ENCODE measurements around the gene PDZD8.
A peak's percentile ranks its signal among the peaks of the same experiment; 100 is the strongest.

PDZD8 gene

DNA sequence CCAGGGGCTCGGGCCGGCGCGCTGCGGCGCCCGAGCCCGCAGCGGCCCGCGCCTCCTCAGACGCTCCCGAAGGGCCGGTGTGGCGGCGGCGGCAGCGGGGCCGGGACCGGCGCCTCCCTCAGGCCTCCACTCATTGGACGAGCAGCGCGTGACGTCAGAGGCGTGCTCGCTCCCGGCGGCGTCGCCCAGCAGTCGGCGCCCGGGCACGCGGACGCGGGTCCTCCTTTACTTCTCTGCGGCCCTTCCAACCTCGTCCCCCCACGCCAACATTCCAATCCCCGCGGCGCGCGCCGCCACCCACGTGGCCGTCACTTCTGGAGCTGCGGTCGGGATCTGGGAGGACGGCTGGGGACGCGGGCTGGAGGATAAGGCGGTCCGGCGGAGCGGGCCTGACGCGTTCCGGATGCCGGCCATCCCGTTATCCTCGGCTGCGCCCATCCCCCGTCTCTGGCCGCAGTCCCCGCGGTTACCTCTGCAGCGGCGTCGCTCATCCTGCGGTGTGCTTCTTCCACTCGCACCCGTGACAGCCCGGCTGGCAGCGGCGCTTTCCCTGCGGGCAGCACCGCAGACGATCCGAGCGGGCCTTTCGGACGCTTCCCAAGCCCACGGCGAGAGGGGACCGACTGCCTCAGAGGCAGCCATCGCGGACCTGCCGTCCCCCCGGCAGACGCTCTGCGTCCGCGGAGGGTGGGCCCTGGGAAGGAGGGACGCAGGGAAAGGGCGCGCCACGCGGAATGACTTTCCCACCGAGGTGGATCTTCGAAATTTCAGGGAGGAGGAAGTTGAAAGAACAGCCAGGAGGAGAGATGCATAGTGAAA is at the start of gene PDZD8:
Gene PDZD8, minus strand, starts transcription at position 81 of the 819 bp plus-strand sequence. CDS start 213 bp downstream, outside the sequence.
- DNase-seq, result peak; percentile 77 to 79

DNA sequence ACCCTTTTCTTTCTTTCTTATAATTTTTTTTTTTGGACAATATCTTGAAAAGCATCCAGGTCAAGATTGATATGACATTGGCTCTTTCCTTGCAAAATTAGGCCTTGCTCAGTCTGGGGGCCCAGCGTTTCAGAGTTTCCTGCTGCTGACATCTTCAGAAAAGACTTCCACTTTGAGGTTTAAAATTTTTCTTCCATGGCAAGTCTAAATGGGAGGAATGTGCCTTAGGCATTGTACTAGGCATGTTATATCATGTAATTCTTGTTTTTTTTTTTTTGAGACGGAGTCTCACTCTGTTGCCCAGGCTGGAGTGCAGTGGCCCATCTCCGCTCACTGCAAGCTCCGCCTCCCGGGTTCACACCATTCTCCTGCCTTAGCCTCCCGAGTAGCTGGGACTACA is 48.9 kb upstream of the PDZD8 start:
- DNase-seq, result no peak

DNA sequence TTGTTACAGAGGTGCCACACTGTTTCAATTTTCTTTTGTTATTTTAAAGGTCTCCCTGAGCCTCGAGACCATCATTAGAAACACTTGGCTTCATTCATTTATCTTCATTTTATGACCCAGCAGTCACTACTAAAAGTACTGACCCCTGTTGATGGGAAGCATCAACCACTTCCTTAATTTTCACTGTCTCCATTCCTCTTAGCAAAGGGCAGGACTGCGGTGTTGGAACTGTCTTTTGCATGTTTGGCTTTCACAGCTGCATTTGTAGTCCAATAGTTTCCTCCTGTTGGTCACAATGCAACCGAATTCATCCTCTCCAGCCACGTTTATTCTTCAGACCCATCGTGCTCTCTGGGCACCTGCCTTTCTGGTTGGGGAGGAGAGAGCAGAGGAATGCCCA is 46.7 kb upstream of the PDZD8 start:
- DNase-seq, result no peak

DNA sequence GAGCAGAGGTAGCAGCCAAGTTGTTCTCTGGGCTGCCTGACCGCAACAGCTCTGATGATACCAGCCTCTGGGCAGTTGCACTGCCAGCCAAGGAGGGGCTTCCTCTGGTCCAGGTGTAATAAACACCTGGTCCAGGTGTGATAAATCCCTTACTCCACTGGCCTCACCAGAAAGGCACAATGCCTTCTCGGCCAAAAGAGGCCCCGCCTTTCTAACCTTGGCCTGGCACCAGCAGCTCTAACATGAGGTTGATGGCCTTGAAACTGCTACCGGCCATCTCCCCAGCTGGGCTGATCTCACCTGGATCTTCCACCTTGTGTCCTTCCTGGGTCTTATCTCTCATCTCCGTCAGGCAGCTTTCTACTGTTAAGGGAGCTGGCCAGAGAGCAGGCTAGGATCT is 45.5 kb upstream of the PDZD8 start:
- no peak for DNase-seq

GRCh38 chr10:117419921-117420320 is 44.7 kb upstream of the PDZD8 start:
- DNase-seq, result no peak

DNA sequence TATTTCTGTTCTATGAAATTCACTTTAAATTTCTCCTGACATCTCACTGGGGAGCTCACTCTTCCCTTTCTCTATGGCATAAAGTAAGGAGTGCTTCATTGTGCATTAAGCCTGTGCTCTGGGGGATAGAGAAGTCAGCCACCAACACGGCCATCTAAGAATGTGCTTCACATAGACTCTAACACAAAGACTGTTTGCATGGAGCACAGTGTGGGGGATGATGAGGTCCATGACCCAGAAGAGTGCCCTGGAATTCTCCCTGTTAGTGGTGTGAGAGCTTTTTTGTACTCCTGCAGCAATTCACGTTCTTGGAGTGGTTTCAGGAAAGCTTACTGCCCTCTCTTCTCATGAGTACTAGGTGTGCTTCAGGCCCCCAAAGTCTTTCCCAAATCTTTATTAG is 43.9 kb upstream of the PDZD8 start:
- DNase-seq, result no peak

GRCh38 chr10:117418121-117418520 is 42.9 kb upstream of the PDZD8 start:
- DNase-seq, result no peak

DNA sequence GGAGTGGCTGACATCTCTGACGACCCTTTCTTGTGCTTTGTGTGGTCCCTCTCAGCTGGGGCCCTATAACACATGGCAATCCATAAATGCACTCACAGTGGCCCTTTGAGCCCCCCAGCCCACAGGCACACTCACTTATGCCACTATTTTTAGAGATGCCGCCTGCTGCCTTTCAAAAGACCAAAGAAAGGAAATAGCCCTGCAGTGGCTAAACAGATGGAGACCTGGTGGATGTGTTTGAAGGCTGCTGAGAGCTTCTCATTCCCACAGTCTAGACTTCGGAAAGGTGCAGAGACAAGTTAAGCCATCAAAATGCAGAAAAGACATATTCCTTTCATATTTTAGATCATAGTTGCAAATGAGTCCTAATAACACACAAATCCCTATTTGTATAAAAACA is 42.0 kb upstream of the PDZD8 start:
- no peak for DNase-seq

DNA sequence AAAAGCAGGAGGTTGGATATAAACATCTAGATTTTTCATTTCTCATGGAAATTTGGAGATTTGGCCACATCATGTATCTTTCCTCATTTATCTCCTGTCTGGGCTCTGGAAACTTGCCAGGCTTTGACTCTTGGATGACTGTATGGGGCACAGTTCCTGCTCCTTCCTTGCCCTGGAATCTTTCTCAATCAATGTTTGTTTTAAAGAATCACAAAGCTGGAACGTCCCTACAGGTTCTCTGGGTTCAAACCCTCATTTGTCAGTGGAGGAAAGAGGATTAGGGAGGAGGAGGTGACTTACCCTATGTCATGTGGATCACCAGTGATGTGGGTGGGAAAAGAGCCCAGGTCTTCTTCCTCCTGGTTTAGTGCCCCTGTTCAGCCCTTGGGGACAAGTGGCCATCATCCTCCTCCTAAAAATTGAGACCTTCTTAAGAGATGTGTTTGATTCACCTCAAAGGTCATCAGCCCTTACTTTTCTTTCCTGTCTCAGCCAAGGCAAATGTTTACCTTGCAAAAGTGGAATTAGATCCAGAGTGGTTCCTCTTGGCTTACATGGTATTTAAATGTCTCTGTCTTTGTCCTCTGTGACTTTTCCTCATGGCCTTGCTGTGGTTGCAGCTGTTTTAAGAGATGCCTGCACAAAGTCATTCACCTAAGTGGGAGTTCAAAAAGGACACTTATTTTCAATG is 38.8 kb upstream of the PDZD8 start:
- no peak for DNase-seq

DNA sequence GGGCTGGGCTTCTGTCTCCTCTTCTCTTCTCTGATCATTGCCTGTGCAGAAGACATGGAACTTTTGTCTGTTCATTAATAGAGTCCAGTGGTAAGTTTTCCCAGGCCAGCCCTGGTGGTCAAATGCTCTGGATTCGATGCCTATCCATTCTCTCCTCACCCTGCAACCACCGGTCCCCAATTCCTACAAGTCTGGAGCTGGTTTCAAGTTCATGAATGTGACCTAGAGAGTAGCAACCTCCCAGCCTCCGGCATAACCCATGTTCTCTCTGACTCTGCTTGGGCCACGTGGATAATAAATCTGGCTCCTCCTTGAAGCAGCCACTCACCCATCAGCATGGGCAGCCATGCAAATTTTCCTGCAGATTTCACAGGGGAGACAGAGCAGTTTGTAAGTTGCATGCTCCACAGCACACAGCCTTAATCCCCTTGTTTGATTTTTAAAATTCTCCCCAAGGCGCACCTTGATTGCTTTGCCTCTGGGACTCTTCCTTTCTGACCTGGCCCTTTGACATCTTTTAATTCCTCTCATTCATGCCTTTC is 37.3 kb upstream of the PDZD8 start:
- no peak for DNase-seq

- peak; percentile 50 to 56 for DNase-seq
These were observed 36.5 kb upstream of the PDZD8 start for GRCh38 chr10:117411479-117412399.

GRCh38 chr10:117410557-117410956 is 35.3 kb upstream of the PDZD8 start:
- DNase-seq, result no peak

GRCh38 chr10:117409549-117410305 is 34.5 kb upstream of the PDZD8 start:
- no peak for DNase-seq

DNA sequence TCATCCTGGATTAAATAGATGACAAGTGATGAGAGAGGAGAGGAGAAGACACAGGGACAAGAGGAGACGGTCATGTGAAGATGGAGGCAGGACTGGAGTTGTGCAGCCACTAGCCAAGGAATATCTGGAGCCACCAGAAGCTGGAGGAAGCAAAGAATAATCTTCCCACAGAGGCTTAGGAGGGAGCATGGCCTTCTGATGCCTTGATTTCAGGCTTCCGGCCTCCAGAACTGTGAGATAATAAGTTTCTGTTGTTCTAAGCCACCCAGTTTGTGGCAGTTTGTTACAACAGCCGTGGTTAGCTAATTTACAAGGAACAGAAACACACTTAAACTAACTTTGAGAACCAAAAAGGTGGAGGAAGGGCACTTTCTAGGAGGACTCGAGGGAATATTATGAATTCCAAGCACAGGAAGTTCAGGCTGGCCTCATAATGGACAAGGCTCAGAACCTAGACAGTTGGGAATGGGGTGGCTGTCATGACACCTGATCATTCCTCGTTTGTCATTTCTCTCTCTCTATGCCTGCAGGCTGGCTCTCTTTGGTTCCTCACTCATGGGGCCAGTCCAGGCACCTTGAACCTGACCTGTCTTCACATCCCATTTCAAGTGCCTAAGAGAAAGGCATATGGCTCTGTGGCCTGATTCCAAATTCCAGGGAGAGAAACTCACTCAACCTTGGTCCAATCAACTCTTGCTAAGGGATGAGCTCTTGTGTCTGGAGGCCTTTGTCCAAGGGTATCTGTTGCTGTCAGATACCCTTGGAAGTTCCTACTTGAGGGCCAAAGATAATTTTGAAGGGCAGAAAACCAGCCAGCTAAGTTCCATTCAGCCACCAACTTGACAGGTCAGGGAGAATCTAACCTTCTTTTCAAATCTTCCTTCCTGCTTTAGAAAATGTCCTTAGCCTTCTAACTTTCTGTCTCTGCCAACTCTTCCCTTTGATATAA is 33.5 kb upstream of the PDZD8 start:
- peak; percentile 65 to 68 for DNase-seq

DNA sequence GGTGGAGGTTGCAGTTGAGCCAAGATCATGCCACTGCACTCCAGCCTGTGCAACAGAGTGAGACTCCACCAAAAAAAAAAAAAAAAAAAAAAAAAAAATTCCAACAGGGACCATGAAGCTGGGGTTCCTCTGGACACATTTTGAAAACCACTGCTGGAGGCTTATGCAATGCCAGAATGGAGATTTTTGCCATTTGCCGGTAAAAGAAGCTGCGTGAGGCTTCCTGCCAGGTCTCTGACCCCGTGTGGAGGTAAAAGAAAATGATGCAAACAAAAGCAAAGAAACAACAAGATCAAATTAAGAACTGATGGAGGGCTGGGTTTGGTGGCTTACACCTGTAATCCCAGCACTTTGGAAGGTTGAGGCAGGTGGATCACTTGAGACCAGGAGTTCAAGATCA is 30.5 kb upstream of the PDZD8 start:
- DNase-seq, result no peak

DNA sequence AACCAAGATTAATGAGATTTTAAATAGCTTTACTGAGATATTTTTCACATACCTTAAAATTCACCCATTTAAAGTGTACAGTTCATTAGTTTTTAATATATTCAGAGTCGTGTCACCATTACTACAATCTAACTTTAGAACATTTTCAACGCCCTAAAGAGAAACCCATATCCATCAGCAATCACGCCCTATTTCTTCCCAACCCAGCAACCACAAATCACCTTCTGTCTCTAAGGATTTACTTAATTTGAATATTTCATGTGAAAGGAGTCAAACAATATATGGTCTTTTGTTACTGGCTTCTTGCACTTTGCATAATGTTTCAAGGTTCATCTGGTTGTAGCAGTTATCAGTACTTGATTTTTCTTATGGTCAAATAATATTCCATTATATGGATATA is 25.1 kb upstream of the PDZD8 start:
- DNase-seq, result no peak

DNA sequence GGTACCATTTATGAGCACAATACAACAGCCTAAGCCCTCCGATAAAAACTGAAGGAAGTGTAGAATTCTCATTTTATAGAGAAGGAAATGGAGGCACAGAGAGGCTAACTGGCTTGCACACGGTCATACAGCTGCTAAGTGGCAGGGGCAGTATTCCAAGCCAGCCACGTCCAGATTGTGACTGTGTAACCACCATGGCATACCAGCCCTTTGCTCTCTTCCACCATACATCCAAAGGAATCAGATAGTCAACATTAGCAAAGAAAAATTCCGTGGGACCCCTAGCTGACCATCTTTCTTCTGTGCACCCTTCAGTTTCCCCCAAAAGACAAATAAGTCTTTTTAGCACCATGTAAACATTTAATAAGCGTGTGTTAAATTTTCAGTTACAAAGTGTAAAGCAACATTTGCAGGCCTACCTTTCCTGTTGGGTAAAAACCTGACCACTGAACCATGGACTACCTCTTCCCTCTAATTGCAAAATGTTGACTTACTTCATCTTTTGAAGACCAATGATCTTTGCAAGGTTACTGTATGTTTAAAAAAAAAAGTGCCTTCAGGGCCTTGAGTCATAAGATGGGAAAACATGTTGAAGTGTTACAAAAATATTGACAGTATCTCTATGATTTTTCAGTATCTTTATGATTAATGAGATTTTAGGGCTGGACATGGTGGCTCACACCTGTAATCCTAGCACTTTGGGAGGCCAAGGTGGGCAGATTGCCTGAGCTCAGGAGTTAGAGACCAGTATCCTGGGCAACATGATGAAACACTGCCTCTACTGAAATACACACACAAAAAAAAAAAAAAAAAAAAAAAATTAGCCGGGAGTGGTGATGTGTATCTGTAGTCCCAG is 24.3 kb upstream of the PDZD8 start:
- DNase-seq, result peak; percentile 98

- DNase-seq, result peak; percentile 18 to 27
These were observed 22.8 kb upstream of the PDZD8 start for GRCh38 chr10:117398029-117398428.

DNA sequence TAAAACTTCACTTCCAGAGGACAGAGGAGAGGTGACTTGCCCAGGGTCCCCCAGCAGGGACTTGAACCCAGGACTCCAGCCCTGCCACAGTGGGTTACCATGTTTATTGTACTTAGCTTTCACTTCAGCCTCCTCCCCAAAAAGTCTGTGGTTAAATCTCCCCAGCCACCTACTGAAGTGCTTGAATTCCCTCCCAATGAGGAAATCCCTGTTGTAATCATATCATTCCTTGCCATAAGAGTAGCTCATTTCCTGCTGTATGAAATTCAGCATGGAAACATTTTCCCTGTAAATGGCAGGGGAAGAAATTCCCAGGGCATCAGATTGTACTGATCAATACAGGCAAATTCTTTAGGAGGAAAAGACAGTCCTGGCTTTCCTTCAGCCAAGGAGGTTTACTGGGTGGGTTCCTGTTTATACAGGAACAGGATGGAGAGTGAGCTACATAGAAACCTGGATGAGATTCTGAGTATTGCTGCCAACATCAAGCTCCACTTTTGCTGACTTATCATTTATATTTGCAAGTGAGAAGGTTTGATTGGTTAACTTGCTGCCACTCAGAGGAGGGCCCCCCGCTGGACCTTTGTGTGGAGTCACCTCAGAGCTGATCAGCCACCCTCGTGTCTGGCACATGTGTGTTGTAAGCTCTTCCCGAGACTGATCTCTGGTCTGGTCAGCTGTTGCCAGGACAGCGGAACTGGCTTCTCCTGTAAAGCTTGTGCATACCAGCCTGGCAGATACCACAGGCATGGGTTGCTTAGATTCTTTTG is 16.4 kb upstream of the PDZD8 start:
- no peak for DNase-seq
